Neutrophil (primary cell): ENCODE data around the gene TRIP10.
A peak's percentile ranks its signal among the peaks of the same experiment; 100 is the strongest.

Experiments used
- H3K27ac ChIP-seq: fragments of 200-600 bp; sonication (generic); 2 replicates; pipeline ENCODE4 v1.5.1; 2016; ENCODE audit warnings: mild to moderate bottlenecking, moderate library complexity
- H3K27me3 ChIP-seq: fragments of 200-600 bp; sonication (generic); 2 replicates; pipeline ENCODE4 v1.6.0; 2016; ENCODE audit warnings: mild to moderate bottlenecking
- H3K36me3 ChIP-seq: fragments of 200-600 bp; sonication (generic); 2 replicates; pipeline ENCODE4 v1.5.1; 2017
- H3K4me1 ChIP-seq, 2 experiments: fragments of 200-600 bp in 1 of 2; sonication (generic) in 1 of 2; 1 replicate in 1 of 2; 2 replicates in 1 of 2; pipeline versions ENCODE4 v1.5.1 to v1.6.1; 2013 to 2016; ENCODE audit warnings: low read depth in 1 of 2, low read length in 1 of 2, mild to moderate bottlenecking in 1 of 2, moderate library complexity in 1 of 2; ENCODE audit not compliant: control insufficient read depth in 1 of 2, insufficient read depth in 1 of 2
- H3K4me3 ChIP-seq, 2 experiments: fragments of 200-600 bp in 1 of 2; sonication (generic) in 1 of 2; 1 replicate in 1 of 2; 2 replicates in 1 of 2; pipeline ENCODE4 v1.5.1; 2013 to 2016; ENCODE audit warnings: low read depth in 1 of 2, low read length in 1 of 2, mild to moderate bottlenecking in 1 of 2, moderate library complexity in 1 of 2
- H3K9me3 ChIP-seq: fragments of 200-600 bp; sonication (generic); 2 replicates; pipeline ENCODE4 v1.5.1; 2016
- CTCF ChIP-seq: fragments of 200-600 bp; sonication (generic); IDR thresholded peaks from 2 replicates; pipeline ENCODE4 v1.5.1; 2016; ENCODE audit warnings: antibody characterized with exemption

TRIP10 gene

DNA sequence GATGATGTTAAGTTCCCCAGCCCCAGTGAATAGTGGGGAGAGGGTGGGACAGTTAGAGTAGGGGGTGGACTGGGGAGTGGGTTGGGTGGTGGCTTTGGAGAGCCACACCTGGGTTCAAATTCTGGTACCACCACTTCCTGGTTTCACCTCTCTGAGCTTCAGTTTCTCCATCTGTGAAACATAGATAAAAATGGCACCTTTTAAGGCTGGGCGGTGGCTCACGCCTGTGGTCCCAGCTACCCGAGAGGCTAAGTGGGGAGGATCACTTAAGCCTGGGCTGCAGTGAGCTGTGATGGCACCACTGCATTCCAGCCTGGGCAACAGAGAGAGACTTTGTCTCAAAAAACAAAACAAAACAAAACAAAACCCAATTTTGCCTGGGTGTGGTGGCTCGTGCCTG lies 38.9 kb downstream of the TRIP10 start:
- no peak overlapping the region for H3K4me3 ChIP-seq
- H3K36me3 ChIP-seq, result peaks cover 45% of the 10 kb centered on the region
- H3K9me3 ChIP-seq, result no peaks in the 10 kb centered on the region
- H3K27ac ChIP-seq, result peak overlapping the region; percentile 67
- H3K4me1 ChIP-seq, result peaks cover 50 to 52% of the 10 kb centered on the region in 2 experiments
- no peaks in the 10 kb centered on the region for H3K27me3 ChIP-seq
- TF ChIP-seq CTCF, result no peak

GRCh38 chr19:6779206-6779605 lies 39.7 kb downstream of the TRIP10 start:
- Histone ChIP-seq H3K4me3 (no peak overlapping the region), H3K4me1 (peaks cover 45 to 52% of the 10 kb centered on the region in 2 experiments), H3K9me3 (no peaks in the 10 kb centered on the region), H3K27me3 (no peaks in the 10 kb centered on the region), H3K36me3 (peaks cover 45% of the 10 kb centered on the region), H3K27ac (peak overlapping the region; percentile 67)
- no peak for TF ChIP-seq CTCF

DNA sequence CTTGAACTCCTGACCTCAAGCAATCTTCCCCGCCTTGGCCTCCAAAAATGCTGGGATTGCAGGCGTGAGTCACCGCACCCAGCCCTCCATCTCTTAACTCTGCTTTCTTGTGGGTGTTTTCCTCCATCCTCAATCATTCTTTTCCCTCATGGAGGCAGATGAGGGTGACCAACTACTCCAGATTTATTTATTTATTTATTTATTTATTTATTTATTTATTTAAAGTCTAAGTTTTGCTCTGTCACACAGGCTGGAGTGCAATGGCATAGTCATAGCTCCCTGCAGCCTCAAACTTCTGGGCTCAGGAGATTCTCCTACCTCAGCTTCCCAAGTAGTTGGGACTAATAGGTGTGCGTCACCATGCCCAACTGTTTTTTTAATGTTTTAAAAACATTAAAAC lies 47.9 kb downstream of the TRIP10 start:
- Histone ChIP-seq H3K4me3 (no peak overlapping the region), H3K27ac (no peak overlapping the region), H3K36me3 (peaks cover 41% of the 10 kb centered on the region), H3K27me3 (no peaks in the 10 kb centered on the region), H3K9me3 (no peaks in the 10 kb centered on the region), H3K4me1 (peaks cover 3 to 8% of the 10 kb centered on the region in 2 experiments)
- TF ChIP-seq CTCF, result no peak

GRCh38 chr19:6788896-6789295 lies 49.4 kb downstream of the TRIP10 start:
- peaks cover 3 to 8% of the 10 kb centered on the region in 2 experiments for H3K4me1 ChIP-seq
- peak overlapping the region; percentile 29 for H3K27ac ChIP-seq
- peaks cover 42% of the 10 kb centered on the region for H3K36me3 ChIP-seq

GRCh38 chr19:6790194-6791128 lies 51.0 kb downstream of the TRIP10 start:
- Histone ChIP-seq H3K4me1 (peaks cover 3 to 8% of the 10 kb centered on the region in 2 experiments), H3K27ac (peak overlapping the region; percentile 51), H3K4me3 (no peak overlapping the region), H3K9me3 (no peaks in the 10 kb centered on the region), H3K36me3 (peaks cover 32% of the 10 kb centered on the region), H3K27me3 (no peaks in the 10 kb centered on the region)
- TF ChIP-seq CTCF, result no peak

More at GRCh38 chr19:6788896-6789295, 49.4 kb downstream of the TRIP10 start:
- Histone ChIP-seq H3K27me3 (no peaks in the 10 kb centered on the region), H3K9me3 (no peaks in the 10 kb centered on the region), H3K4me3 (no peak overlapping the region)
- TF ChIP-seq CTCF, result no peak
